ENCODE measurements around the gene AKAP13.

DNA sequence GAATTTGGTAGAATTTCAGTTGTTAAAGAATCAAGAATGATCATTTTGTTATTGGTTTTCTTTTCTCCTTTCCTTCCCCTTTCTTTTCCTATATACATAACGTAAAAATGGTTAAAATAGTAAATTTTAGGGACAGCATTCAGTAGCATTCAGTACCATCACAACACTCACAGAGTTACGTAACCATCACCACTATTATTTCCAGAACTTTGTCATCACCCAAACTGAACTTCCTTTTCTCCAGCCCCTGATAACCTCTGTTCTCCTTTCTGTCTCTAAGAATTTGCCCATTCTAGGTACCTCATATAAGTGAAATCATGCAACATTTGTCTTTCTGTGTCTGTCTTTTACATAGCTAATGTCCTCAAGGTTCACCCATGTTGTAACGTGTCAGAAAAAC lies 165.3 kb downstream of the AKAP13 start:
- TF ChIP-seq CTCF (IDR thresholded peaks at IDR 0.05) (no peak), POLR2A (IDR thresholded peaks at IDR 0.05) (no peak)
